K562 treated with DMSO at 1 percent for 24 hours (cell line): ENCODE measurements around the gene MGST1. TPM values are rescaled to one million over a fixed set of nuclear protein-coding genes. Genes with fewer than 3 reads are reported as not detected.

Experiments
- total RNA-seq: library from RNA; unstranded; fragments of 300-600 nt; gene quantifications from 2 replicates; pipeline ENCODE4 v1.2.3, GENCODE V29; 2022; ENCODE audit warnings: low read depth; ENCODE audit not compliant: insufficient read depth

The MGST1 gene, protein sequence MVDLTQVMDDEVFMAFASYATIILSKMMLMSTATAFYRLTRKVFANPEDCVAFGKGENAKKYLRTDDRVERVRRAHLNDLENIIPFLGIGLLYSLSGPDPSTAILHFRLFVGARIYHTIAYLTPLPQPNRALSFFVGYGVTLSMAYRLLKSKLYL
- total RNA-seq = 16.3 and 21.1 TPM in 2 replicates

DNA sequence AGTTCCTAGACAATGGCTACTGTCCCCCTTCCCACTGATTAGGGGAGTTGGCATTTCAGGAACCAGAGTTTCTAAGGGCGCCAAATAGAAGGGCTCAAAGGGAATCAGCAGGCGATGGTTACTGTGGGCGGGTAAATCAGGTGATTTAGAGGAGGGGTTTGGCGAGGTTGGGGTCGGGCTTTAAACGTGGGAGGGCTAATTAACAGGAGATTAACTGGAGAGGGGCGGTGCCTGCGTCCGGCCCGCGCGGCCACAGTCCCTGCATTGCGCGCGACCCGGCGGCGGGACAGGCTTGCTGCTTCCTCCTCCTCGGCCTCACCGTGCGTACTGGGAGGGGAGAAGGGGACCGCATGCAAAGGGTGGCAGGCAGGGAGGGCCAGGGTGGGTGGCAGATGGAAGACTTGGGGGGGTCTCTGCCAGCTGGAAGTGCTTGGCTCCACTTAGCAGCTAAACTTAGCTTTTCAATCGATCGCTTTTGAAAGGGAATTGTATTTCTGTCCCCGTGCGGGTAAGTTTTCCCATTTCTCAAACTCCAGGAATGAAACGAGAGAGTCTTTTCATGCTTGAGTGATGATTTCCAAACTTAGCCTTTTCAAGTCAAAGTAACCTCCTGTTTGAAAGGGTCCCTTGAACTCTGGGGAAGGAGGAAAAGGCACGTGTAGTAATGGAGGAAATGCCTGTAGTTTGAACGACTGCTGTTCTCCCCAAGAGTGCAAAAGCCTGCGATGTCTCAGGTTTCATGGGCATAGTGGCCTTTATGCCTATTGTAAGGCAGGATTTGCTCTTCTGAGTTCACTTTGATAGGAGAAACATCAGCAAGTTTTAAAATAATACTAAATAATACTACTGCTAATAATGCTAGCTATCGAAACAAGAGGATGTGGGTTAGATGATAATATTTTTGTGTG lies at the start of gene MGST1:
Gene MGST1 (plus strand): TSS at position 255 of the 908 bp plus-strand sequence. CDS start 6,608 bp downstream, outside the sequence.

Other genes with a start within 250 kb of the MGST1 start
- not detected in 2 replicates for gene SLC15A5, start 70.0 kb upstream of the MGST1 start, total RNA-seq